Esophagus squamous epithelium (tissue), 5 donors: ENCODE results near the gene SLC27A5. TPM values are rescaled to one million over a fixed set of nuclear protein-coding genes. Genes with fewer than 3 reads are reported as not detected.

Source experiments
- DNase-seq: peaks from one replicate; lab custom pipeline; 2025; lab: John Stamatoyannopoulos, UW
- H3K27ac ChIP-seq, 4 donors: fragments of 200-600 bp; sonication (generic); one replicate each; pipeline ENCODE4 v1.5.1; 2016 to 2019; ENCODE audit warnings: mild to moderate bottlenecking in 1 of 4
- H3K27me3 ChIP-seq, 4 donors: fragments of 200-600 bp; sonication (generic); 1 replicate in 3 of 4; 2 replicates in 1 of 4; pipeline versions ENCODE4 v1.5.1 to v1.6.0; 2017 to 2021; ENCODE audit warnings: antibody characterized with exemption in 1 of 4
- H3K36me3 ChIP-seq, 3 donors: fragments of 200-600 bp; sonication (generic); one replicate each; pipeline ENCODE4 v1.5.1; 2016 to 2019
- H3K4me1 ChIP-seq, 3 donors: fragments of 200-600 bp; sonication (generic); one replicate each; pipeline ENCODE4 v1.5.1; 2017 to 2019
- H3K4me3 ChIP-seq, 4 donors: fragments of 200-600 bp; sonication (generic); 1 replicate in 3 of 4; 2 replicates in 1 of 4; pipeline ENCODE4 v1.5.1; 2016 to 2019; ENCODE audit warnings: mild to moderate bottlenecking in 2 of 4, moderate library complexity in 1 of 4
- H3K9me3 ChIP-seq, 3 donors: fragments of 200-600 bp; sonication (generic); one replicate each; pipeline ENCODE4 v1.5.1; 2016 to 2019
- POLR2A ChIP-seq, 4 donors: fragments of 450-650 bp; IDR thresholded peaks; one replicate each; pipeline ENCODE4 v1.6.1; 2017; ENCODE audit warnings: antibody characterized with exemption in 4 of 4, mild to moderate bottlenecking in 4 of 4, moderate library complexity in 3 of 4
- WGBS, 2 donors: methylation state at CpG; one replicate each; pipeline ENCODE4 v1.1.5; 2018; 5-methylcytosine and 5-hydroxymethylcytosine counted together
- intact Hi-C: fragments of 100-400 bp; cut with DNase I; formaldehyde crosslinking; loops from one replicate; pipeline ENCODE4 v1.15.0; 2022
- total RNA-seq, 4 donors: library from RNA; depleted of rRNA; stranded (reverse); fragments of >200 nt; gene quantifications; one replicate each; pipeline ENCODE4 v1.1.0, GENCODE V29; 2016
- TF ChIP-seq, protein P1 (sequence below), 6 experiments: fragments of 450-650 bp in 4 of 6; fragments of 200-600 bp in 2 of 6; sonication (generic) in 2 of 6; IDR thresholded peaks; one replicate each; pipeline ENCODE4 v1.5.1; 2016 to 2019; ENCODE audit warnings: antibody characterized with exemption in 6 of 6, mild to moderate bottlenecking in 4 of 6, moderate library complexity in 4 of 6
- donor health status: DM: yes; HTN: yes; CAD: no.

The SLC27A5 gene
- total RNA-seq, 4 donors from 2014 or later, result 1.9 to 5.3 (median 2.6) TPM

DNA sequence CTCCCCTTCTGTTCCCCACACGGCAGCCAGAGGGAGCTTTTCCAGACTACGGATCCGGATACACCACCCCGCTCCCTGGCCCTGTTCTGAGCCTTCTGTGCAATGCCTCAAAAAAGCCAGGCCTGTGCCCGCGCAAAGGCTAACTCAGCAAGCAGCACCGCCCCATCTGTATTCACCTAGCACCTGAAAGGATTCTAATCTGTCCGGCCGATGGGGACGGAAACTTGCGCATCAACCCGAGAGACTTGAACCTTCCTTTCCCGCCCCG, 7.2 kb upstream of the SLC27A5 start:
- Histone ChIP-seq H3K27me3 (no peaks in the 10 kb centered on the region), H3K9me3 (no peaks in the 10 kb centered on the region), H3K36me3 (peaks cover 0 to 22% (median 14%) of the 10 kb centered on the region in 3 donors), H3K27ac (peak overlapping the region; percentile 94 to 99 (median 96)), H3K4me3 (peak overlapping the region; percentile 78 to 92 (median 80)), H3K4me1 (peaks cover 25 to 58% (median 34%) of the 10 kb centered on the region in 3 donors)
- TF ChIP-seq POLR2A (IDR thresholded peaks at IDR 0.05), result no peak
- TF ChIP-seq, protein P1, sequence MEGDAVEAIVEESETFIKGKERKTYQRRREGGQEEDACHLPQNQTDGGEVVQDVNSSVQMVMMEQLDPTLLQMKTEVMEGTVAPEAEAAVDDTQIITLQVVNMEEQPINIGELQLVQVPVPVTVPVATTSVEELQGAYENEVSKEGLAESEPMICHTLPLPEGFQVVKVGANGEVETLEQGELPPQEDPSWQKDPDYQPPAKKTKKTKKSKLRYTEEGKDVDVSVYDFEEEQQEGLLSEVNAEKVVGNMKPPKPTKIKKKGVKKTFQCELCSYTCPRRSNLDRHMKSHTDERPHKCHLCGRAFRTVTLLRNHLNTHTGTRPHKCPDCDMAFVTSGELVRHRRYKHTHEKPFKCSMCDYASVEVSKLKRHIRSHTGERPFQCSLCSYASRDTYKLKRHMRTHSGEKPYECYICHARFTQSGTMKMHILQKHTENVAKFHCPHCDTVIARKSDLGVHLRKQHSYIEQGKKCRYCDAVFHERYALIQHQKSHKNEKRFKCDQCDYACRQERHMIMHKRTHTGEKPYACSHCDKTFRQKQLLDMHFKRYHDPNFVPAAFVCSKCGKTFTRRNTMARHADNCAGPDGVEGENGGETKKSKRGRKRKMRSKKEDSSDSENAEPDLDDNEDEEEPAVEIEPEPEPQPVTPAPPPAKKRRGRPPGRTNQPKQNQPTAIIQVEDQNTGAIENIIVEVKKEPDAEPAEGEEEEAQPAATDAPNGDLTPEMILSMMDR (IDR thresholded peaks at IDR 0.05), result peak in 2 of 6 experiments; percentile 72 to 77
- no peak for DNase-seq
- intact Hi-C loops, result no loop called here
- WGBS, 2 donors, result 0% methylated on average over 7 of the region's 14 CpGs; no CpG with 5 or more reads in 1 of the 2 donors

DNA sequence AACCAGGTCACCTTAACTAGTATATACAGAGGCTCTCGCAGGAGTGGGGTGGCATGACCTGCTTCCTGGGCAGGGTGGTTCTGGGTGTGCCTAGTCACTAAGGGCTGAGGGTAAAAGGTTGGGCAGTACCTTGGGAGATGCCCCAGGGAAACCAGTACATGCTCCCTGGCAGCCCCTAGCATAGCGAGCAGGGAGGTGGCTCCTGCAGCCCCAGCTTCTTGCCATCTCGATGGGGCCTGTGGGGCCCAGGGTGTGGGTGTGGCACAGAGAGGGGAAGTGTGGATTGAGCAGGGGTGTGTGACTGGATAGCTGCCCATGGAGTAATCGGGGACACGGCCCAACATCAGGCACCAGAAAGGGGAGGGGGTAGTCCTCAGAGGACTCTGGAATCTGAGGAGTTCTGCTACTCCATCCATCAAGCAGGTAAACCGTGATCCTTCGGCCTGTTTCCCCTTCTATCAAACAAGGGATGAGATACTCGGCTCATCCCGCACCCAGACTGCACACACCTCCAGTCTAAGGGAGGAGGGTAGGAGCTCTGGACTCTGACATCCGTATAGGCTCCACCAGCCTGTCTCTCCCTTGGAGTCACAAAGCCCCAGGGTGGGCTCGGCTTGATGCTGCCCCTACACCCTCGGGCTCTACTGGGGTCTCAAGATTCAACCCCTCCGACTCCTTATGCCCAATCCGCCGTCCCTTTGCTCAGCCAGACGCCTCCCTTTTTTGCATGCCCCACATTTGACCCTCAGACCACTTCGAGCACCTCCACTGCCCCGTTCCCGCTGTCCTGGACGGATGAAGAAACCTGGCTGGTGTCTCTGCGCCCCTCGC, 6.7 kb upstream of the SLC27A5 start:
- 4 to 8% methylated on average over 10 to 18 of the region's 22 CpGs for WGBS, 2 donors
- H3K4me3 ChIP-seq, result peak overlapping the region; percentile 78 to 92 (median 80)
- H3K4me1 ChIP-seq, result peaks cover 29 to 64% (median 38%) of the 10 kb centered on the region in 3 donors
- intact Hi-C loops, result no loop called here
- TF ChIP-seq, protein P1 (IDR thresholded peaks at IDR 0.05), result peak in 3 of 6 experiments; percentile 52 to 67 (median 58)
- no peak for TF ChIP-seq POLR2A (IDR thresholded peaks at IDR 0.05)
- H3K27me3 ChIP-seq, result no peaks in the 10 kb centered on the region
- DNase-seq, result no peak
- peaks cover 0 to 22% (median 14%) of the 10 kb centered on the region in 3 donors for H3K36me3 ChIP-seq
- no peaks in the 10 kb centered on the region for H3K9me3 ChIP-seq
- H3K27ac ChIP-seq, result peak overlapping the region; percentile 94 to 99 (median 96)

DNA sequence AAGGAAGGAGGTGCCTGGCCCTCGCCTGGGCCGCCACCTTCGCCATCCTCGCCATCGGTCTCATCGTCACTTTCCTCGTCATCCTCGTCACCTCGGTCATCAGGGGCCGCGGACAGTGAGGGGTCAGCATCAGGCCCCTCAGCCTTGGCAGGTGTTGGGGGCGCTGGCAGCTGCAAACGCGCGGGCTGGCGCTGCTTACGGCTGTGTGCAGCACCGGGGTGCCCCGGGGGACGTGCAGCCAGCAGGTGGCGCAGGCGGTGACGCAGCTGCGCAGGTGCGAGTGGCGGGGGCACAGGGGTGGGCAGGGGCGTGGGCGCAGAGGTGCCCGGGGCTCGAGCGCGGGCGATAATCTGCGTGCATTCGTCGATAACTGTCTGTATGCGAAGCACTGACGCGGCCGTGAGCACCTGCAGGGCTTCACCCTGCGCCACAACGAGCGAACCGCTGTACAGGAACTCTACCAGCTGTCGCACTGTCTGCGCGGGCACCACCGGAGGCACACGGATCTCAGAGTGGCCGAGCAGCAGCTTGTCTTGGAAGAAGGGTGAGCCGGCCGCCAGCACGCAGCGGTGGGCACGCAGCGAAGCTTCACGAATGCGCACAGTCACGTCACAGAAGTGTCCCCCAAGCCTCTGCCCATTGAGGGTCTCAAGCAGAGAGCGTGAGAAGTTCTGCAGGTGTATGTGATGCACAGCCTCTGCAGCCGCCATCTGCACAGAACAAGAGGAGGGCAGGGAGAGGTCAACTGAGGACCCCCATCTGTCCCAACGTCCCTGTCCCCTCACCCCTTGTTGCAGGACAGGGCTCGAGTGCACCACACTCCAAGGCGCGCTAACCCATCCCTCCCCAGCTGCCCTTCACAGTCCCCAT, 5.4 kb upstream of the SLC27A5 start:
- Histone ChIP-seq H3K4me3 (peak overlapping the region in 1 of 4 donors; percentile 92), H3K4me1 (peaks cover 30 to 68% (median 41%) of the 10 kb centered on the region in 3 donors), H3K9me3 (no peaks in the 10 kb centered on the region), H3K27me3 (no peaks in the 10 kb centered on the region), H3K36me3 (peaks cover 0 to 22% (median 14%) of the 10 kb centered on the region in 3 donors), H3K27ac (peak overlapping the region; percentile 94 to 99 (median 96))
- no peak for DNase-seq
- intact Hi-C loops, result no loop called here
- TF ChIP-seq, protein P1 (IDR thresholded peaks at IDR 0.05), result no peak
- no peak for TF ChIP-seq POLR2A (IDR thresholded peaks at IDR 0.05)
- 89 to 93% methylated on average over 17 to 31 of the region's 65 CpGs for WGBS, 2 donors

DNA sequence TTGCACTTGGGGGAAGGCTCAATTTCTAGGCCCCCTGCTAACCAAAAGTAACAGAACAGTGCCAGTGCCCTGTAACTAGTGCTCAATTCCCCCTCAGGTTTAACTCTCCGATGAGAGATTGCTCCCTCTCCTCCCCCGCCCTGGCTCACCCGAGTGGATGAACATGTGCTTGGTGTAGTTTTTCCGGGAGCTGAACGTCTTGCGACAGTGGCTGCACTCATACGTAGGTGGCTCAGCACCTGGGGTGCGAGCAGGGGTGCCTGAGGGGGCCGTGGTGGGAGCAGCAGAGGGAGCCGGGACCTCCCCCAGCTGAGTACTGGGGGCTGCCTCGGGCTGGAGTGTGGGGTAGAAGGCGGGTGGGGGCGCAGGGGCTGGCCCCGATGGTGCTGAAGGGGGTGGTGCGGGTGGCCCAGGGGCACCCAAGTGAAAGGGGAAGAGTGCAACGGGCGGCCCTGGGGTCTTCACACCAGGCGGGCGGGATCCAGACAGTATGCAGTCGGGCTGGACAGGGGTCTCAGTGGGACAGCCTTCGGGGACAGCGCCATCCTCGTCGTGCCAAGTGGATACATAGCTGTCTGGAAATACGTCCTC, 4.5 kb upstream of the SLC27A5 start:
- no peak for TF ChIP-seq POLR2A (IDR thresholded peaks at IDR 0.05)
- TF ChIP-seq, protein P1 (IDR thresholded peaks at IDR 0.05), result no peak
- H3K27me3 ChIP-seq, result no peaks in the 10 kb centered on the region
- intact Hi-C loops, result no loop called here
- H3K4me3 ChIP-seq, result no peak overlapping the region
- WGBS, 2 donors, result 90% methylated on average over 7 to 12 of the region's 25 CpGs
- H3K36me3 ChIP-seq, result peaks cover 0 to 22% (median 14%) of the 10 kb centered on the region in 3 donors
- peaks cover 30 to 68% (median 41%) of the 10 kb centered on the region in 3 donors for H3K4me1 ChIP-seq
- DNase-seq, result no peak
- no peak overlapping the region for H3K27ac ChIP-seq
- no peaks in the 10 kb centered on the region for H3K9me3 ChIP-seq
